Suprapubic skin (tissue), 4 donors: ENCODE results near the gene PRDM11. TPM values are rescaled to one million over a fixed set of nuclear protein-coding genes. Genes with fewer than 3 reads are reported as not detected.
A peak's percentile ranks its signal among the peaks of the same experiment; 100 is the strongest.

Experiments
- DNase-seq, 2 donors: peaks; one replicate each; pipeline ENCODE4 v3.0.0-alpha.2; 2019; ENCODE audit warnings: low spot score in 2 of 2
- H3K27ac ChIP-seq: fragments of 200-600 bp; sonication (generic); one replicate; pipeline ENCODE4 v1.5.1; 2019
- H3K27me3 ChIP-seq: fragments of 200-600 bp; sonication (generic); one replicate; pipeline ENCODE4 v1.5.1; 2019
- H3K36me3 ChIP-seq: fragments of 200-600 bp; sonication (generic); one replicate; pipeline ENCODE4 v1.5.1; 2019
- H3K4me1 ChIP-seq: fragments of 200-600 bp; sonication (generic); one replicate; pipeline ENCODE4 v1.5.1; 2019
- H3K4me3 ChIP-seq: fragments of 200-600 bp; sonication (generic); one replicate; pipeline ENCODE4 v1.5.1; 2019; ENCODE audit warnings: mild to moderate bottlenecking
- H3K9me3 ChIP-seq: fragments of 200-600 bp; sonication (generic); one replicate; pipeline ENCODE4 v1.5.1; 2019
- CTCF ChIP-seq, 2 donors: fragments of 200-600 bp in 1 of 2; fragments of 450-650 bp in 1 of 2; sonication (generic) in 1 of 2; IDR thresholded peaks; one replicate each; pipeline ENCODE4 v1.5.1; 2016 to 2019; ENCODE audit warnings: antibody characterized with exemption in 2 of 2, mild to moderate bottlenecking in 1 of 2, moderate library complexity in 1 of 2
- EP300 ChIP-seq: sonication (generic); formaldehyde crosslinking; IDR thresholded peaks from one replicate; pipeline ENCODE4 v1.6.1; 2017; ENCODE audit warnings: antibody characterized with exemption
- POLR2A ChIP-seq, 2 donors: fragments of 450-650 bp; IDR thresholded peaks; one replicate each; pipeline ENCODE4 v1.6.1; 2017; ENCODE audit warnings: antibody characterized with exemption in 2 of 2, mild to moderate bottlenecking in 2 of 2, moderate library complexity in 2 of 2
- POLR2AphosphoS5 ChIP-seq, 3 donors: sonication (generic); formaldehyde crosslinking; IDR thresholded peaks; one replicate each; pipeline ENCODE4 v1.6.1; 2017; ENCODE audit warnings: antibody characterized with exemption in 3 of 3
- WGBS: methylation state at CpG from one replicate; pipeline ENCODE4 v1.1.5; 2018; 5-methylcytosine and 5-hydroxymethylcytosine counted together
- total RNA-seq, 4 donors: library from RNA; depleted of rRNA; stranded (reverse); fragments of >200 nt; gene quantifications; one replicate each; pipeline ENCODE4 v1.1.0, GENCODE V29; 2016

PRDM11 gene
- total RNA-seq, 4 donors from 2014 or later = 9.1 to 11.9 (median 11.0) TPM

DNA sequence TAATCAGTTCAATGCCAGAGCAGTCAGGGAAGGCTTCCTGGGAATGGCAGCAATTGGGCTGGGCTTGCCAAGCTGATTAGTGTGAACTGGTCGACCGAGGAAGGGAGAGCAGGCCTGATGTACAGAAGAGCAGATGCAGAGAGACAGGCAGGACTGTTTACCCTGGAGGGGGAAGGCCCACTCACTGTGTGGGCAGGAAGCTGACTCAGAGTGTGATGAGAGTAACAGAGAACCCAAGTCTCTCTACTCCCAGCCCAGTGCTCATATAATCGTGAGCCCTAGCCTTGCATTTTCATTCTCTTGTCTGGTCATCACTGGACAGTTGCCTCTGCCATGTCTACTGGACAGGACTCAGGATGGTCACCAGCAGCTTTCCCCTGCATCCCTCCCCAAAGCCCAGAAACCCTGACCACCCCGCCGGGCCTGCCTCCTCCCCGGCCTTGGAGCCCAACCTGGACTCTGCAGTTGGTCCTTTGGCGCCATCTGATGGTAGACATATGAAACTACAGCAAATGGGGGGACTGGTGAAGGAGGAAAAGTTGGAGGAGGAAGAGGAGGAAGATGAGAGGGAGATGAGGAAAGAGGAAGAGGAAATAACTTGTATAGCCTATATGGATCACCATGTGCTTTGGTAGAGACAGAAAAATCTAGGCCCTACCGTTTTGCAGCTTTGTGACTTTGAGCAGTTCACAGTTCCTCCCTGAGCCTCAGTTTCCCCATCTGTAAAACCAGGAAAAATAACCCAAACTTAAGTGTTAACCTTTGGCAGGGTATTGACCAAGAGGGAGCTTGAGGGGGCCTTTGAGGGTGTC lies 43.4 kb upstream of the PRDM11 start:
- Histone ChIP-seq H3K4me3 (no peak overlapping the region), H3K9me3 (no peaks in the 10 kb centered on the region), H3K4me1 (peaks cover 12% of the 10 kb centered on the region), H3K27ac (no peak overlapping the region), H3K36me3 (no peaks in the 10 kb centered on the region), H3K27me3 (peaks cover 7% of the 10 kb centered on the region)
- 17% methylated on average over 8 of the region's 8 CpGs for WGBS
- peak in 1 of 2 donors; percentile 84 for DNase-seq
- no peak for TF ChIP-seq POLR2AphosphoS5 (IDR thresholded peaks at IDR 0.05)
- no peak for TF ChIP-seq EP300
- peak; percentile 86 to 96 for TF ChIP-seq CTCF (IDR thresholded peaks at IDR 0.05)
- TF ChIP-seq POLR2A (IDR thresholded peaks at IDR 0.05) = no peak

DNA sequence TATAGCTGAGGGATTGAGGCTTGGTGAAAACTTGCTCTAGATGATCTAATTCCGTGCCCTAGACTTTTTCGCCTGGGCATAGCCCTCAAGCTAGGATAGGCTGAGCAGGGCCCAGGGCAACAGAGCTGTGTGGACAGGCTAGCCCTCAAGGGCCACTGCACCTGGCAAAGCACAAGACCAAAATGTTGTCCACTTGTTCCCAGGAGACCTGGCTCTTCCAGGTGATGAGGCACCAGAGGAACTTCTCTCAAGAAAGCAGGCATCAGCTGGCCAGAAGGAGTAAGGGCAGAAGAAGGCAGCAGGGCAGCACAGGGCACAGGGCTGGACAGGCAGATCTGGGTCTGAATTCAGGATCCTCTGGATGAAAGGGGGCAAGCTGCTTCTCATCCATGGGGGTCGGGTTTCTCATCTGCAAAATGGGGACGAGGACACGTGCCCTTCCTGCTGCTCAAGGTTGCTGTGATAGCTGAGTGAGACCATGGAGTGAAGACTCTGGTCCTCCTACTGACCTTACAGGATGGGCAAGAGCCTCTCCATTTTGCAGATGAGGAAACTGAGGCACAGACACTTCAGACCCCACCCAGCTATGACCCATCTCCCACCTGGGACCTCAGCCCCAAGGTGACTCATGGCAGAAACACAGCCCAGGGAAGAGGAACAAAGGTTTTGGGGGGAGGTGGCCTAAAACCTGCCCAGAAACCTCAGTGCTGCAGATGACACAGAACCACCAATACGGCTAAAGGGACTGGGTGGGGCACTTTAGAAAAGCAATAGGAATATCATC lies 42.2 kb upstream of the PRDM11 start:
- Histone ChIP-seq H3K4me3 (no peak overlapping the region), H3K27me3 (peaks cover 7% of the 10 kb centered on the region), H3K9me3 (no peaks in the 10 kb centered on the region), H3K36me3 (no peaks in the 10 kb centered on the region), H3K4me1 (peaks cover 11% of the 10 kb centered on the region), H3K27ac (no peak overlapping the region)
- peak in 1 of 2 donors; percentile 72 for DNase-seq
- 83% methylated on average over 6 of the region's 6 CpGs for WGBS
- TF ChIP-seq POLR2AphosphoS5 (IDR thresholded peaks at IDR 0.05) = no peak
- no peak for TF ChIP-seq POLR2A (IDR thresholded peaks at IDR 0.05)
- no peak for TF ChIP-seq CTCF (IDR thresholded peaks at IDR 0.05)
- no peak for TF ChIP-seq EP300

DNA sequence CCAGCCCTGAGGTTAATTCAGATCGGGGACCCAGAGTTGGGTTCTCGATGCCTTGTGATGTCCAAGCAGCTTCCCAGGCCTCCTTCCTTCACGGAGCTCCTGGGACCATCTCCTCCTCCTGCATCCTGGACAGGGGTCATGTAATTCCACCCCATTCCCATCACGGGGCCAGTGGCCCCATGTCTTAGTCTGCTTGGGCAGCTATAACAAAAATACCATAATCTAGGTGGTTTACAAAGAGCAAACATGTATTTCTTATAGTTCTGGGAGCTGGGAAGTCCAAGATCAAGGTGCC lies 41.7 kb upstream of the PRDM11 start:
- Histone ChIP-seq H3K27me3 (peaks cover 7% of the 10 kb centered on the region), H3K27ac (no peak overlapping the region), H3K9me3 (no peaks in the 10 kb centered on the region), H3K4me1 (peaks cover 11% of the 10 kb centered on the region), H3K36me3 (no peaks in the 10 kb centered on the region), H3K4me3 (no peak overlapping the region)
- 77% methylated on average over 4 of the region's 4 CpGs for WGBS
- peak in 1 of 2 donors; percentile 62 for DNase-seq
- TF ChIP-seq POLR2AphosphoS5 (IDR thresholded peaks at IDR 0.05) = no peak
- TF ChIP-seq POLR2A (IDR thresholded peaks at IDR 0.05) = no peak
- TF ChIP-seq CTCF (IDR thresholded peaks at IDR 0.05) = no peak
- TF ChIP-seq EP300 = no peak

GRCh38 chr11:45105233-45105983 lies 41.0 kb upstream of the PRDM11 start:
- H3K27ac ChIP-seq = no peak overlapping the region
- H3K36me3 ChIP-seq = no peaks in the 10 kb centered on the region
- TF ChIP-seq EP300 (no peak), POLR2A (IDR thresholded peaks at IDR 0.05) (no peak), POLR2AphosphoS5 (IDR thresholded peaks at IDR 0.05) (no peak), CTCF (IDR thresholded peaks at IDR 0.05) (peak; percentile 68 to 85)
- 33% methylated on average over 7 of the region's 7 CpGs for WGBS
- H3K4me1 ChIP-seq = peaks cover 11% of the 10 kb centered on the region
- no peak overlapping the region for H3K4me3 ChIP-seq
- no peaks in the 10 kb centered on the region for H3K9me3 ChIP-seq
- DNase-seq = peak in 1 of 2 donors; percentile 87
- H3K27me3 ChIP-seq = peaks cover 8% of the 10 kb centered on the region
